ENCODE measurements around the gene SLC13A4. TPM values are rescaled to one million over a fixed set of nuclear protein-coding genes. Genes with fewer than 3 reads are reported as not detected.

The SLC13A4 gene
- total RNA-seq, 2 donors from 2014 or later = 1.8 to 3.2 TPM

DNA sequence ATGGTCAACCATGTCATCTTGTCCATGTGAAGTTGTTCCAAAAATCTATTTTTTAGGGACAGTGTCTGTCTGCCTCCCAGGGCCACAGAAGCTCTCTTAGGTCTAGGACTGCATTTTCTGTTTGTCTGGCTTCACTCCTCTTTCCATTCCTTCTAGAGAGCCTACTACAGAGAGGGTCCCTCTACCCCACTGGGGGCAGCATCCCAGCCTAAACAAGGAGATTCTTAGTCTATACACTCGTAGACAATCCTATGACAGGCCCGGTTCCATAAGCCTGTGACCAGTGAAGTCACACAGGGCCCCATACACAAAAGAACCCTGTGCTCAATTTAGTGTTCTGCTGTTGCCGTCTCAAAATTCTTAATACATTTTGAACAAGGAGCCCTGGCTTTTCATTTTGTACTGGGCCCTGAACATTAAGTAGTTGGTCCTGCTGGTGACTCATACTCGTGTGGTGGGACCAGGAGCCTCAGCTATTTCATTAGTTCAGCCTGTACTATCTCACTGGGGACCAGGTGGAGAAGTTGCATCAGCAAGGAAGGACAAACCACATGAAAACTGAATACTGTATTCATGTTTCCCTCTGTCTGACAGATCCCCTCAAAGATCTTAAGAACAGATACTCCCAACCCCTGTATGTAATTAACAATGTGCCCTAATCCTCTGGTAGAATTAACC lies 44.1 kb upstream of the SLC13A4 start:
- WGBS, 2 experiments (ENCODE audit: insufficient coverage in 1 of 2, insufficient read length in 1 of 2) = 77 to 91% methylated on average over 4 of the region's 4 CpGs
- H3K27ac Mint-ChIP-seq = peak overlapping the region; percentile 67

DNA sequence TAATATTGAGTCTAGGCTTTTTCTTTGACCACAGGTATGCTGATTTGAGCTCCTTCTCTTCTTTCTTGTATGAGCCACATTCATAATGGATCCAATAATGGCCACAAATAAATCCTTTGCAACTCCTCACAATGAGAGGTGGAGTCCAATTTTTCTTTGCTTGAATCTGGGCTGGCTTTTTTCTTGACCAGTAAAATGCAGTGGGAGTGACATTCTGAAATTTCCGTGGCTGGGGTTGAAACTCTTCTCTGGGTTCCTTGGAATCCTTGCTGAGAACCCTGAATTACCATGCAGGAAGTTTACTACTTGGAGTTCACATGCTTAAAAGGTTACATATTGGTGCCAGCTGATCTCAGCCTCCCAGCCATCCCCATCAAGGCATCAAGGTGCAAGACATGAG lies 43.1 kb upstream of the SLC13A4 start:
- peaks cover 51% of the 10 kb centered on the region for H3K4me1 Mint-ChIP-seq
- TF ChIP-seq, protein P1, sequence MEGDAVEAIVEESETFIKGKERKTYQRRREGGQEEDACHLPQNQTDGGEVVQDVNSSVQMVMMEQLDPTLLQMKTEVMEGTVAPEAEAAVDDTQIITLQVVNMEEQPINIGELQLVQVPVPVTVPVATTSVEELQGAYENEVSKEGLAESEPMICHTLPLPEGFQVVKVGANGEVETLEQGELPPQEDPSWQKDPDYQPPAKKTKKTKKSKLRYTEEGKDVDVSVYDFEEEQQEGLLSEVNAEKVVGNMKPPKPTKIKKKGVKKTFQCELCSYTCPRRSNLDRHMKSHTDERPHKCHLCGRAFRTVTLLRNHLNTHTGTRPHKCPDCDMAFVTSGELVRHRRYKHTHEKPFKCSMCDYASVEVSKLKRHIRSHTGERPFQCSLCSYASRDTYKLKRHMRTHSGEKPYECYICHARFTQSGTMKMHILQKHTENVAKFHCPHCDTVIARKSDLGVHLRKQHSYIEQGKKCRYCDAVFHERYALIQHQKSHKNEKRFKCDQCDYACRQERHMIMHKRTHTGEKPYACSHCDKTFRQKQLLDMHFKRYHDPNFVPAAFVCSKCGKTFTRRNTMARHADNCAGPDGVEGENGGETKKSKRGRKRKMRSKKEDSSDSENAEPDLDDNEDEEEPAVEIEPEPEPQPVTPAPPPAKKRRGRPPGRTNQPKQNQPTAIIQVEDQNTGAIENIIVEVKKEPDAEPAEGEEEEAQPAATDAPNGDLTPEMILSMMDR (conservative IDR thresholded peaks at IDR 0.05) = no peak
- no peaks in the 10 kb centered on the region for H3K36me3 Mint-ChIP-seq (ENCODE audit: low read depth)
- no peaks in the 10 kb centered on the region for H3K9me3 ChIP-seq (ENCODE audit: control insufficient read depth, low read length)
- peaks cover 18% of the 10 kb centered on the region for H3K27me3 Mint-ChIP-seq (ENCODE audit: insufficient read depth)
- no peak for DNase-seq
- H3K4me1 ChIP-seq (ENCODE audit: control insufficient read depth, insufficient read depth, low read length) = peaks cover 5% of the 10 kb centered on the region
- H3K27ac Mint-ChIP-seq = no peak overlapping the region
- H3K4me3 ChIP-seq (ENCODE audit: low read length) = no peak overlapping the region
- no peak overlapping the region for H3K4me3 Mint-ChIP-seq
- no peak overlapping the region for H3K27ac ChIP-seq (ENCODE audit: low read depth, low read length)
- no peaks in the 10 kb centered on the region for H3K36me3 ChIP-seq (ENCODE audit: control insufficient read depth, insufficient read depth, low read length)
- WGBS, 2 experiments (ENCODE audit: insufficient coverage in 1 of 2, insufficient read length in 1 of 2) = 88 to 100% methylated on average over 1 of the region's 1 CpG
- H3K9me3 Mint-ChIP-seq = no peaks in the 10 kb centered on the region
- no peaks in the 10 kb centered on the region for H3K27me3 ChIP-seq (ENCODE audit: control insufficient read depth, insufficient read depth, low read length, poor library complexity, severe bottlenecking)
- no peak overlapping the region for H3K9ac ChIP-seq (ENCODE audit: extremely low read depth, low read length, poor library complexity, severe bottlenecking)

More for the DNA sequence above, 44.1 kb upstream of the SLC13A4 start:
- no peaks in the 10 kb centered on the region for H3K36me3 ChIP-seq (ENCODE audit: control insufficient read depth, insufficient read depth, low read length)
- H3K9me3 ChIP-seq (ENCODE audit: control insufficient read depth, low read length) = no peaks in the 10 kb centered on the region
- Mint-ChIP-seq H3K36me3 (ENCODE audit: low read depth) (no peaks in the 10 kb centered on the region), H3K4me3 (no peak overlapping the region), H3K27me3 (ENCODE audit: insufficient read depth) (peaks cover 13% of the 10 kb centered on the region), H3K9me3 (no peaks in the 10 kb centered on the region), H3K4me1 (peaks cover 51% of the 10 kb centered on the region)
- H3K4me3 ChIP-seq (ENCODE audit: low read length) = no peak overlapping the region
- H3K9ac ChIP-seq (ENCODE audit: extremely low read depth, low read length, poor library complexity, severe bottlenecking) = no peak overlapping the region
- TF ChIP-seq, protein P1 (conservative IDR thresholded peaks at IDR 0.05) = peak; percentile 36
- DNase-seq = no peak
- no peak overlapping the region for H3K27ac ChIP-seq (ENCODE audit: low read depth, low read length)
- no peaks in the 10 kb centered on the region for H3K27me3 ChIP-seq (ENCODE audit: control insufficient read depth, insufficient read depth, low read length, poor library complexity, severe bottlenecking)
- H3K4me1 ChIP-seq (ENCODE audit: control insufficient read depth, insufficient read depth, low read length) = peaks cover 5% of the 10 kb centered on the region

DNA sequence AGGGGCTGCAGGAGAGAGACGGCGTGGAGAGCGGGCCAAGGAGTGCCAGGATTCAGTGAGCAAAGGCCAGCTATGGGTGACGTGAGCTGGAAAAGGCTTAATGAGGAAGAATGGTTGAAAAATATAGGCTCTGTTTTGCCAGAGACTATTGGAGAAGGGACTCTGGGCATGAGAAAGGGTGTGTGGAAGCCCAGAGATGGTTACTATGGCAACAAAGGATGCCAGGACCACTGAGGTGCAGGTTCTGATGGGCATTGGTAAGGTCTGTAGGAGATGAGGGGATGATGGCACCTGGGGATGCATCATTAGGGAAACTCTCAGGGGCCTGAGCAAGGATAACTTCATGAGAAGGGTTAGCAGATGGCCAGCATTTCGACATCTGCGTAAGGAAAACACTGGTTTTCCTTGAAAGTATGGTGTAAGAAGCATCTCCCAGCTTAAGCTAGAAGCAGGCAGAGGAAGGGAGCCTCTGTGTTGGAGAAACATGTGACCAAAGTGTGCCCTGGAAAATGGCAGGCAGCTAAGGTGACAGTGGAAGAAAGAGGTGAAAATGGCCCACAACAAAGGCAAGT lies 42.2 kb upstream of the SLC13A4 start:
- H3K4me1 Mint-ChIP-seq = peaks cover 57% of the 10 kb centered on the region
- peaks cover 5% of the 10 kb centered on the region for H3K4me1 ChIP-seq (ENCODE audit: control insufficient read depth, insufficient read depth, low read length)

More for the DNA sequence above, 42.2 kb upstream of the SLC13A4 start:
- peaks cover 18% of the 10 kb centered on the region for H3K27me3 Mint-ChIP-seq (ENCODE audit: insufficient read depth)
- Histone ChIP-seq H3K36me3 (ENCODE audit: control insufficient read depth, insufficient read depth, low read length) (no peaks in the 10 kb centered on the region), H3K9me3 (ENCODE audit: control insufficient read depth, low read length) (no peaks in the 10 kb centered on the region), H3K4me3 (ENCODE audit: low read length) (no peak overlapping the region), H3K27me3 (ENCODE audit: control insufficient read depth, insufficient read depth, low read length, poor library complexity, severe bottlenecking) (no peaks in the 10 kb centered on the region), H3K27ac (ENCODE audit: low read depth, low read length) (no peak overlapping the region), H3K9ac (ENCODE audit: extremely low read depth, low read length, poor library complexity, severe bottlenecking) (no peak overlapping the region)
- no peak overlapping the region for H3K27ac Mint-ChIP-seq
- no peak overlapping the region for H3K4me3 Mint-ChIP-seq
- WGBS, 2 experiments (ENCODE audit: insufficient coverage in 1 of 2, insufficient read length in 1 of 2) = 94 to 100% methylated on average over 6 of the region's 6 CpGs
- H3K36me3 Mint-ChIP-seq (ENCODE audit: low read depth) = no peaks in the 10 kb centered on the region
- TF ChIP-seq, protein P1 (conservative IDR thresholded peaks at IDR 0.05) = no peak
- peak; percentile 87 for DNase-seq
- no peaks in the 10 kb centered on the region for H3K9me3 Mint-ChIP-seq
